Liver (tissue), 9 donors: ENCODE measurements around the gene TNNI3K. TPM values are rescaled to one million over a fixed set of nuclear protein-coding genes. Genes with fewer than 3 reads are reported as not detected.

Experiments
- DNase-seq: peaks from one replicate; pipeline ENCODE4 v3.0.0-alpha.2; 2017; ENCODE audit warnings: low spot score
- H3K27ac ChIP-seq, 2 donors: one replicate each; pipeline ENCODE4 v1.7.0; 2013; ENCODE audit warnings: inconsistent platforms in 2 of 2, low read length in 2 of 2, control low read depth in 1 of 2, low read depth in 1 of 2, mild to moderate bottlenecking in 1 of 2
- H3K27me3 ChIP-seq, 4 donors: one replicate each; pipeline versions ENCODE4 v1.6.1 to v1.7.0; 2013; ENCODE audit warnings: low read length in 3 of 4, inconsistent platforms in 1 of 4, mild to moderate bottlenecking in 1 of 4, moderate library complexity in 1 of 4; ENCODE audit not compliant: control insufficient read depth in 4 of 4, insufficient read depth in 4 of 4
- H3K36me3 ChIP-seq, 4 donors: one replicate each; pipeline versions ENCODE4 v1.6.1 to v1.7.0; 2013; ENCODE audit warnings: low read length in 3 of 4, mild to moderate bottlenecking in 3 of 4, low read depth in 1 of 4, moderate library complexity in 1 of 4; ENCODE audit not compliant: control insufficient read depth in 4 of 4, insufficient read depth in 3 of 4
- H3K4me1 ChIP-seq, 4 donors: one replicate each; pipeline versions ENCODE4 v1.6.1 to v1.7.0; 2013; ENCODE audit warnings: low read length in 3 of 4, mild to moderate bottlenecking in 3 of 4, moderate library complexity in 1 of 4; ENCODE audit not compliant: control insufficient read depth in 4 of 4, insufficient read depth in 4 of 4
- H3K4me3 ChIP-seq, 3 donors: one replicate each; pipeline versions ENCODE4 v1.6.1 to v1.7.0; 2013; ENCODE audit warnings: low read length in 3 of 3, control low read depth in 1 of 3, low read depth in 1 of 3, mild to moderate bottlenecking in 1 of 3
- H3K9ac ChIP-seq, 2 donors: one replicate each; pipeline ENCODE4 v1.7.0; 2013; ENCODE audit warnings: low read length in 2 of 2, mild to moderate bottlenecking in 2 of 2, moderate library complexity in 2 of 2, control low read depth in 1 of 2, low read depth in 1 of 2
- H3K9me3 ChIP-seq, 4 donors: one replicate each; pipeline versions ENCODE4 v1.6.1 to v1.7.0; 2013; ENCODE audit warnings: low read length in 3 of 4; ENCODE audit not compliant: control insufficient read depth in 4 of 4
- EGR1 ChIP-seq, 2 donors: IDR thresholded peaks; 2 replicates each; pipeline ENCODE4 v1.6.1; 2016 to 2018; ENCODE audit warnings: antibody characterized with exemption in 2 of 2, low read depth in 2 of 2
- FOXA1 ChIP-seq: IDR thresholded peaks from 2 replicates; pipeline ENCODE4 v1.6.1; 2016; ENCODE audit warnings: antibody characterized with exemption
- FOXA2 ChIP-seq: IDR thresholded peaks from 2 replicates; pipeline ENCODE4 v1.6.1; 2016; ENCODE audit warnings: antibody characterized with exemption
- GABPA ChIP-seq, 2 donors: IDR thresholded peaks in 1 of 2; conservative IDR thresholded peaks in 1 of 2; 2 replicates each; pipeline ENCODE4 v1.6.1; 2016; ENCODE audit warnings: antibody characterized with exemption in 2 of 2, mild to moderate bottlenecking in 1 of 2, moderate library complexity in 1 of 2
- HNF4A ChIP-seq, 2 donors: conservative IDR thresholded peaks; 2 replicates each; pipeline ENCODE4 v1.6.1; 2016; ENCODE audit warnings: antibody characterized with exemption in 2 of 2, mild to moderate bottlenecking in 2 of 2
- HNF4G ChIP-seq: IDR thresholded peaks from 2 replicates; pipeline ENCODE4 v1.6.1; 2016; ENCODE audit warnings: antibody characterized with exemption
- JUND ChIP-seq, 2 donors: IDR thresholded peaks; 2 replicates each; pipeline ENCODE4 v1.6.1; 2016; ENCODE audit warnings: antibody characterized with exemption in 2 of 2
- NR2F2 ChIP-seq: IDR thresholded peaks from 2 replicates; pipeline ENCODE4 v1.6.1; 2016; ENCODE audit warnings: antibody characterized with exemption
- RAD21 ChIP-seq, 2 donors: IDR thresholded peaks; 2 replicates each; pipeline ENCODE4 v1.6.1; 2016; ENCODE audit warnings: antibody characterized with exemption in 2 of 2, mild to moderate bottlenecking in 2 of 2
- RXRA ChIP-seq, 2 donors: IDR thresholded peaks; 2 replicates each; pipeline ENCODE4 v1.6.1; 2017 to 2018; ENCODE audit warnings: antibody characterized with exemption in 2 of 2, mild to moderate bottlenecking in 1 of 2
- SP1 ChIP-seq: IDR thresholded peaks from 2 replicates; pipeline ENCODE4 v1.6.1; 2018; ENCODE audit warnings: antibody characterized with exemption, mild to moderate bottlenecking
- TAF1 ChIP-seq: conservative IDR thresholded peaks from 2 replicates; pipeline ENCODE4 v1.6.1; 2016; ENCODE audit warnings: antibody characterized with exemption, mild to moderate bottlenecking
- YY1 ChIP-seq: IDR thresholded peaks from 2 replicates; pipeline ENCODE4 v1.6.1; 2016; ENCODE audit warnings: antibody characterized with exemption, mild to moderate bottlenecking
- WGBS: extraction: QIAGEN DNeasy Blood & Tissue Kit; methylation state at CpG from one replicate; pipeline ENCODE4 v1.1.7; 2013; 5-methylcytosine and 5-hydroxymethylcytosine counted together
- polyA plus RNA-seq, 2 donors: library from polyadenylated mRNA; stranded (reverse) in 1 of 2; unstranded in 1 of 2; fragments of 200-250 nt in 1 of 2; fragments of >200 nt in 1 of 2; fragmentation: Nextera tagmentation in 1 of 2; extraction: Ambion mirVana in 1 of 2; gene quantifications; one replicate each; pipeline versions ENCODE4 v1.2.1 to v1.2.3, GENCODE V29; 2013 to 2015
- total RNA-seq, 2 donors: library from RNA; depleted of rRNA; stranded (reverse); fragments of >200 nt; gene quantifications; one replicate each; pipeline ENCODE4 v1.2.3, GENCODE V29; 2014
- TF ChIP-seq, protein P1 (sequence below): IDR thresholded peaks from 2 replicates; pipeline ENCODE4 v1.6.1; 2016; ENCODE audit warnings: antibody characterized with exemption
- TF ChIP-seq, protein P2 (sequence below): IDR thresholded peaks from 2 replicates; pipeline ENCODE4 v1.6.1; 2016; ENCODE audit warnings: antibody characterized with exemption
- TF ChIP-seq, protein P3 (sequence below): fragments of 150-350 bp; IDR thresholded peaks from 2 replicates; pipeline ENCODE4 v1.5.1; 2017; ENCODE audit warnings: improper control_type of control experiment, low read depth, low read length; ENCODE audit not compliant: missing input control
- TF ChIP-seq, protein P4 (sequence below): IDR thresholded peaks from 2 replicates; pipeline ENCODE4 v1.6.1; 2016; ENCODE audit warnings: antibody characterized with exemption, mild to moderate bottlenecking
- donor health status: healthy.
- donor health status: healthy.
- donor health status: healthy.
- donor health status: healthy.
- donor health status: healthy.

Gene TNNI3K
- total and polyA plus RNA-seq, 4 donors: 0.09 to 0.10 TPM; not detected in 2

DNA sequence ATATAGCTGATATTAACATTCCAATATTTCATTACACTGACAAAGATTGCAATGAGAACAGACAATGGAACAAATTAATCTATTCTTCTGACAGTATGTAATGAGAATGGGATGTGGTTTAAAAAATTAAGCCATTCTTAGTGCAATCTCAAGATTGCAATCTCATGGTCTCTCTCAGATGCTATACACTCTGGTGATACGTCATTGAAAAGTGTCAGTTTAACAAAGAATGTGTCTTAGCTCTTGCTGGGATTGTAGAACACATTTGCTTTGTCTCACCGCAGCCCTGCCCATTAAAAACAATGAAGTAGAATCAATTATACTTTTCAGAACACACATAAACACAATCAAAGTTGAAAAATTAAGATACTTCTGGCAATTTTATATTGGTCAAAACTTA lies 222.1 kb downstream of the TNNI3K start:
- Histone ChIP-seq H3K4me3 (no peak overlapping the region), H3K27me3 (peaks cover 0 to 2% (median 0%) of the 10 kb centered on the region in 4 donors), H3K9ac (no peak overlapping the region), H3K27ac (no peak overlapping the region), H3K9me3 (no peaks in the 10 kb centered on the region), H3K36me3 (no peaks in the 10 kb centered on the region), H3K4me1 (no peaks in the 10 kb centered on the region)
- WGBS: 80% methylated on average over 2 of the region's 2 CpGs
- TF ChIP-seq TAF1 (no peak), HNF4G (no peak), EGR1 (IDR thresholded peaks at IDR 0.05; ENCODE audit: low read depth in 2 of 2) (no peak), RXRA (IDR thresholded peaks at IDR 0.05) (no peak), NR2F2 (no peak), GABPA (IDR thresholded peaks at IDR 0.05 in 1 of 2, conservative IDR thresholded peaks at IDR 0.05 in 1 of 2) (no peak), HNF4A (conservative IDR thresholded peaks at IDR 0.05) (no peak)
- TF ChIP-seq, protein P1, sequence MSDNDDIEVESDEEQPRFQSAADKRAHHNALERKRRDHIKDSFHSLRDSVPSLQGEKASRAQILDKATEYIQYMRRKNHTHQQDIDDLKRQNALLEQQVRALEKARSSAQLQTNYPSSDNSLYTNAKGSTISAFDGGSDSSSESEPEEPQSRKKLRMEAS: no peak
- DNase-seq: no peak

DNA sequence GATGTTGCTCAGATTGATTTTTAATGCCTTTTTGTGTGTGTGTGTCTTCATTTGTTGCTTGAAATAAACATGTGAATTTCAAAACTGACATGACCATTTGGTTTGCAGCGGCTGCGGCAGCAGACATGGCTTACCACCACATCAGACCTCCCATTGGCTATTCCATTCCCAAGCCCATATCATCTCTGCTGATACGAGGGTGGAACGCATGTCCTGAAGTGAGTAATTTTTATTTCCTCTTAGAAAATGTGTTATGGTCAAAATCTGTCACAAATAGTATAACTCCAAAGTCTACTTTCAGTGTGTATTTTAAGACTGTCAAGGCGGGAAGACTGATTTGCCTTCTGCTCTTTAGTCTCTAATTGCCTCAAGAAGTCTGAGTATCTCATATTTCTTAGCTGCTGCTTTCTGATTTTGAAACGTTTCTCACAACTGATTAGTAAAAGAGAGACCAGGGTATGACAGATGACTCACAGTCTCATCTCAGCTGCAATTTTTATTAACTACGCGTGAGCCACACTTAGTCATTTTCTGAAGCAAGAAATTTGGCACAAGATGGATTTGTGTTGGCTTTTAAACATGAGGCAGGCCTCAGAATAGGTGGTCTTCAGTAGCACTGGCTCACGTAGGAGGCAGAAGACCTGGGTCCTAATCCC lies 228.3 kb downstream of the TNNI3K start:
- TF ChIP-seq RAD21 (IDR thresholded peaks at IDR 0.05) (no peak), SP1 (no peak), EGR1 (IDR thresholded peaks at IDR 0.05; ENCODE audit: low read depth in 2 of 2) (no peak), HNF4G (no peak), TAF1 (no peak), JUND (IDR thresholded peaks at IDR 0.05) (no peak), HNF4A (conservative IDR thresholded peaks at IDR 0.05) (no peak), YY1 (no peak), RXRA (IDR thresholded peaks at IDR 0.05) (no peak), FOXA1 (no peak), GABPA (IDR thresholded peaks at IDR 0.05 in 1 of 2, conservative IDR thresholded peaks at IDR 0.05 in 1 of 2) (no peak), FOXA2 (no peak)
- TF ChIP-seq, protein P2, sequence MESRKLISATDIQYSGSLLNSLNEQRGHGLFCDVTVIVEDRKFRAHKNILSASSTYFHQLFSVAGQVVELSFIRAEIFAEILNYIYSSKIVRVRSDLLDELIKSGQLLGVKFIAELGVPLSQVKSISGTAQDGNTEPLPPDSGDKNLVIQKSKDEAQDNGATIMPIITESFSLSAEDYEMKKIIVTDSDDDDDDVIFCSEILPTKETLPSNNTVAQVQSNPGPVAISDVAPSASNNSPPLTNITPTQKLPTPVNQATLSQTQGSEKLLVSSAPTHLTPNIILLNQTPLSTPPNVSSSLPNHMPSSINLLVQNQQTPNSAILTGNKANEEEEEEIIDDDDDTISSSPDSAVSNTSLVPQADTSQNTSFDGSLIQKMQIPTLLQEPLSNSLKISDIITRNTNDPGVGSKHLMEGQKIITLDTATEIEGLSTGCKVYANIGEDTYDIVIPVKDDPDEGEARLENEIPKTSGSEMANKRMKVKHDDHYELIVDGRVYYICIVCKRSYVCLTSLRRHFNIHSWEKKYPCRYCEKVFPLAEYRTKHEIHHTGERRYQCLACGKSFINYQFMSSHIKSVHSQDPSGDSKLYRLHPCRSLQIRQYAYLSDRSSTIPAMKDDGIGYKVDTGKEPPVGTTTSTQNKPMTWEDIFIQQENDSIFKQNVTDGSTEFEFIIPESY: no peak
- TF ChIP-seq, protein P3, sequence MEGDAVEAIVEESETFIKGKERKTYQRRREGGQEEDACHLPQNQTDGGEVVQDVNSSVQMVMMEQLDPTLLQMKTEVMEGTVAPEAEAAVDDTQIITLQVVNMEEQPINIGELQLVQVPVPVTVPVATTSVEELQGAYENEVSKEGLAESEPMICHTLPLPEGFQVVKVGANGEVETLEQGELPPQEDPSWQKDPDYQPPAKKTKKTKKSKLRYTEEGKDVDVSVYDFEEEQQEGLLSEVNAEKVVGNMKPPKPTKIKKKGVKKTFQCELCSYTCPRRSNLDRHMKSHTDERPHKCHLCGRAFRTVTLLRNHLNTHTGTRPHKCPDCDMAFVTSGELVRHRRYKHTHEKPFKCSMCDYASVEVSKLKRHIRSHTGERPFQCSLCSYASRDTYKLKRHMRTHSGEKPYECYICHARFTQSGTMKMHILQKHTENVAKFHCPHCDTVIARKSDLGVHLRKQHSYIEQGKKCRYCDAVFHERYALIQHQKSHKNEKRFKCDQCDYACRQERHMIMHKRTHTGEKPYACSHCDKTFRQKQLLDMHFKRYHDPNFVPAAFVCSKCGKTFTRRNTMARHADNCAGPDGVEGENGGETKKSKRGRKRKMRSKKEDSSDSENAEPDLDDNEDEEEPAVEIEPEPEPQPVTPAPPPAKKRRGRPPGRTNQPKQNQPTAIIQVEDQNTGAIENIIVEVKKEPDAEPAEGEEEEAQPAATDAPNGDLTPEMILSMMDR: no peak
- TF ChIP-seq, protein P4, sequence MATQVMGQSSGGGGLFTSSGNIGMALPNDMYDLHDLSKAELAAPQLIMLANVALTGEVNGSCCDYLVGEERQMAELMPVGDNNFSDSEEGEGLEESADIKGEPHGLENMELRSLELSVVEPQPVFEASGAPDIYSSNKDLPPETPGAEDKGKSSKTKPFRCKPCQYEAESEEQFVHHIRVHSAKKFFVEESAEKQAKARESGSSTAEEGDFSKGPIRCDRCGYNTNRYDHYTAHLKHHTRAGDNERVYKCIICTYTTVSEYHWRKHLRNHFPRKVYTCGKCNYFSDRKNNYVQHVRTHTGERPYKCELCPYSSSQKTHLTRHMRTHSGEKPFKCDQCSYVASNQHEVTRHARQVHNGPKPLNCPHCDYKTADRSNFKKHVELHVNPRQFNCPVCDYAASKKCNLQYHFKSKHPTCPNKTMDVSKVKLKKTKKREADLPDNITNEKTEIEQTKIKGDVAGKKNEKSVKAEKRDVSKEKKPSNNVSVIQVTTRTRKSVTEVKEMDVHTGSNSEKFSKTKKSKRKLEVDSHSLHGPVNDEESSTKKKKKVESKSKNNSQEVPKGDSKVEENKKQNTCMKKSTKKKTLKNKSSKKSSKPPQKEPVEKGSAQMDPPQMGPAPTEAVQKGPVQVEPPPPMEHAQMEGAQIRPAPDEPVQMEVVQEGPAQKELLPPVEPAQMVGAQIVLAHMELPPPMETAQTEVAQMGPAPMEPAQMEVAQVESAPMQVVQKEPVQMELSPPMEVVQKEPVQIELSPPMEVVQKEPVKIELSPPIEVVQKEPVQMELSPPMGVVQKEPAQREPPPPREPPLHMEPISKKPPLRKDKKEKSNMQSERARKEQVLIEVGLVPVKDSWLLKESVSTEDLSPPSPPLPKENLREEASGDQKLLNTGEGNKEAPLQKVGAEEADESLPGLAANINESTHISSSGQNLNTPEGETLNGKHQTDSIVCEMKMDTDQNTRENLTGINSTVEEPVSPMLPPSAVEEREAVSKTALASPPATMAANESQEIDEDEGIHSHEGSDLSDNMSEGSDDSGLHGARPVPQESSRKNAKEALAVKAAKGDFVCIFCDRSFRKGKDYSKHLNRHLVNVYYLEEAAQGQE: no peak
- WGBS: 67% methylated on average over 9 of the region's 9 CpGs
- Histone ChIP-seq H3K27ac (no peak overlapping the region), H3K9ac (no peak overlapping the region), H3K9me3 (no peaks in the 10 kb centered on the region), H3K4me1 (no peaks in the 10 kb centered on the region), H3K36me3 (no peaks in the 10 kb centered on the region), H3K27me3 (peaks cover 0 to 2% (median 0%) of the 10 kb centered on the region in 4 donors), H3K4me3 (no peak overlapping the region)
- DNase-seq: no peak
